ENCODE results near the gene MAMSTR. TPM values are rescaled to one million over a fixed set of nuclear protein-coding genes. Genes with fewer than 3 reads are reported as not detected.
"Not testable (repeated sequence)": the region's sequence is repeated elsewhere in the genome, so short reads cannot be mapped to it uniquely, and the experiment has no call there.

Gene MAMSTR
- total RNA-seq, 1 donor from 2014 or later, result 0.57 TPM

DNA sequence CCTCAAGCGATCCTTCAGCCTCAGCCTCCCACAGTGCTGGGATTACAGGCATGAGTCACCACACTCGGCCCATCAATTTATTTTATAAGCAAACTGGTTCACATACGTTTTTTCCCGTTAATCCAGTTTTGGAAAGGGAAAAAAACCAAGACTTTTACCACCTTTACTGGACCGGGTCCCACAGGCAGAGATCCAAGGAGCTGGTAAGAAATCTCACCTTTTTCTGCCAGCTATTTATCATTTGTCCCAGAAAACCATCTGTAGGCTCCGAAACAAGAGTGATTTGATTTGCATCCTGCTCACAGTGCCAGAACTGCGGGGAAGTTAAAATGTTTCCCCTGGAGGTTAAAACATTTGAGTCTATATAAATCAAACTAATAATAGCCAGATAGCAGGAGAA lies 30.1 kb downstream of the MAMSTR start:
- Histone ChIP-seq H3K4me2 (ENCODE audit: low read length) (no peak overlapping the region), H3K9ac (ENCODE audit: low read length) (no peak overlapping the region), H3K36me3 (ENCODE audit: insufficient read depth, low read length) (no peaks in the 10 kb centered on the region), H3K9me3 (ENCODE audit: insufficient read depth, low read depth, low read length) (no peaks in the 10 kb centered on the region), H3K79me2 (ENCODE audit: insufficient read depth, low read length) (no peaks in the 10 kb centered on the region), H3K27me3 (ENCODE audit: insufficient read depth, low read length) (peaks cover 2% of the 10 kb centered on the region), H3K27ac (ENCODE audit: low read depth, low read length) (no peak overlapping the region), H2AFZ (ENCODE audit: low read depth, low read length) (no peak overlapping the region), H3K4me3 (ENCODE audit: insufficient read depth, low read depth, low read length) (no peak overlapping the region), H3K4me1 (ENCODE audit: insufficient read depth, low read length) (no peaks in the 10 kb centered on the region), H4K20me1 (ENCODE audit: insufficient read depth, low read length) (no peaks in the 10 kb centered on the region)
- Mint-ChIP-seq H3K4me3 (ENCODE audit: unreplicated experiment) (no peak overlapping the region), H3K27me3 (ENCODE audit: low read depth, unreplicated experiment) (peaks cover 8% of the 10 kb centered on the region), H3K36me3 (ENCODE audit: low read depth, unreplicated experiment) (peaks cover 2% of the 10 kb centered on the region), H3K4me1 (ENCODE audit: low read depth, unreplicated experiment) (no peaks in the 10 kb centered on the region), H3K9me3 (ENCODE audit: unreplicated experiment) (no peaks in the 10 kb centered on the region), H3K27ac (ENCODE audit: unreplicated experiment) (no peak overlapping the region)
- FAIRE-seq, result no peak
- DNase-seq (ENCODE audit: low read depth), result no peak
- no peak for TF ChIP-seq EZH2 (IDR thresholded peaks at IDR 0.05; ENCODE audit: insufficient read depth, low read length)
- TF ChIP-seq, protein P1, sequence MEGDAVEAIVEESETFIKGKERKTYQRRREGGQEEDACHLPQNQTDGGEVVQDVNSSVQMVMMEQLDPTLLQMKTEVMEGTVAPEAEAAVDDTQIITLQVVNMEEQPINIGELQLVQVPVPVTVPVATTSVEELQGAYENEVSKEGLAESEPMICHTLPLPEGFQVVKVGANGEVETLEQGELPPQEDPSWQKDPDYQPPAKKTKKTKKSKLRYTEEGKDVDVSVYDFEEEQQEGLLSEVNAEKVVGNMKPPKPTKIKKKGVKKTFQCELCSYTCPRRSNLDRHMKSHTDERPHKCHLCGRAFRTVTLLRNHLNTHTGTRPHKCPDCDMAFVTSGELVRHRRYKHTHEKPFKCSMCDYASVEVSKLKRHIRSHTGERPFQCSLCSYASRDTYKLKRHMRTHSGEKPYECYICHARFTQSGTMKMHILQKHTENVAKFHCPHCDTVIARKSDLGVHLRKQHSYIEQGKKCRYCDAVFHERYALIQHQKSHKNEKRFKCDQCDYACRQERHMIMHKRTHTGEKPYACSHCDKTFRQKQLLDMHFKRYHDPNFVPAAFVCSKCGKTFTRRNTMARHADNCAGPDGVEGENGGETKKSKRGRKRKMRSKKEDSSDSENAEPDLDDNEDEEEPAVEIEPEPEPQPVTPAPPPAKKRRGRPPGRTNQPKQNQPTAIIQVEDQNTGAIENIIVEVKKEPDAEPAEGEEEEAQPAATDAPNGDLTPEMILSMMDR (IDR thresholded peaks at IDR 0.05; ENCODE audit: insufficient read depth, low read depth, low read length), result no peak

DNA sequence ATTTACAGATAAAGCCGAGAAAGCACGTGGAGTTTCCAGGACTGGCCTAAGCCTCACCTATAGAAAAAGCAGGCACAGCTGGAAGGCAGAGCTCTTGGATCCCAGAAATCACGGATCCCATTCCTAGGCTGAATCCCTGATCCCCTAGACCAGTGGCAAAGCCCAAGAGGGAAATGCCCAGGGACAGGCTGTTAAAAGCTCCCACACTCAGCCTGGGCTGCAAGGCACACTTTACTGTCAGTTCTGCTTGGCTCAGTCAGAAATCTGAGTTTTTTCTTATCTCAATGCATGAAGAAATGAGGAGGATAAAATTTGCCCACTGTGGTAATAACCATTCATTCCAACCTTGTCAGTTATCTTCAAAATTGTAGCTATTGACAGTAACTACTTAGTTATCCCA lies 31.7 kb downstream of the MAMSTR start:
- H2AFZ ChIP-seq (ENCODE audit: low read depth, low read length), result no peak overlapping the region
- H3K9me3 Mint-ChIP-seq (ENCODE audit: unreplicated experiment), result no peaks in the 10 kb centered on the region
- H3K27ac ChIP-seq (ENCODE audit: low read depth, low read length), result no peak overlapping the region
- H4K20me1 ChIP-seq (ENCODE audit: insufficient read depth, low read length), result no peaks in the 10 kb centered on the region
- no peak overlapping the region for H3K9ac ChIP-seq (ENCODE audit: low read length)
- FAIRE-seq (no peak), DNase-seq (ENCODE audit: low read depth) (no peak)
- H3K4me3 Mint-ChIP-seq (ENCODE audit: unreplicated experiment), result no peak overlapping the region
- no peaks in the 10 kb centered on the region for H3K36me3 Mint-ChIP-seq (ENCODE audit: low read depth, unreplicated experiment)
- no peaks in the 10 kb centered on the region for H3K4me1 Mint-ChIP-seq (ENCODE audit: low read depth, unreplicated experiment)
- H3K4me1 ChIP-seq (ENCODE audit: insufficient read depth, low read length), result no peaks in the 10 kb centered on the region
- no peaks in the 10 kb centered on the region for H3K79me2 ChIP-seq (ENCODE audit: insufficient read depth, low read length)
- H3K36me3 ChIP-seq (ENCODE audit: insufficient read depth, low read length), result no peaks in the 10 kb centered on the region
- no peak for TF ChIP-seq EZH2 (IDR thresholded peaks at IDR 0.05; ENCODE audit: insufficient read depth, low read length)
- TF ChIP-seq, protein P1 (IDR thresholded peaks at IDR 0.05; ENCODE audit: insufficient read depth, low read depth, low read length), result no peak
- no peak overlapping the region for H3K27ac Mint-ChIP-seq (ENCODE audit: unreplicated experiment)
- no peaks in the 10 kb centered on the region for H3K9me3 ChIP-seq (ENCODE audit: insufficient read depth, low read depth, low read length)
- no peak overlapping the region for H3K4me2 ChIP-seq (ENCODE audit: low read length)
- peaks cover 7% of the 10 kb centered on the region for H3K27me3 Mint-ChIP-seq (ENCODE audit: low read depth, unreplicated experiment)
- peaks cover 7% of the 10 kb centered on the region for H3K27me3 ChIP-seq (ENCODE audit: insufficient read depth, low read length)
- no peak overlapping the region for H3K4me3 ChIP-seq (ENCODE audit: insufficient read depth, low read depth, low read length)

DNA sequence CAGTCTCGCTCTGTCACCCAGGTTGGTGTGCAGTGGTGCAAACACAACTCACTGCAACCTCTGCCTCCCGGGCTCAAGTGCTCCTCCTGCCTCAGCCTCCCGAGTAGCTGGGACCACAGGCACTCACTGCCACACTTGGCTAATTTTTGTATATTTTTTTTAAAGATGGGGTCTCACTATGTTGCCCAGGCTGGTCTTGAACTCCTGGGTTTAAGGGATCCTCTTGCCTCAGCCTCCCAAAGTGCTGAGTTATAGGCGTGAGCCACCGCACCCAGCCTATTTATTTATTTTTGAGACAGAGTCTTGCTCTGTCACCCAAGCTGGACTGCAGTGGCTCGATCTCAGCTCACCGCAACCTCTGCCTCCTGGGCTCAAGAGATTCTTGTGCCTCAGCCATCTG lies 32.9 kb downstream of the MAMSTR start:
- not testable (repeated sequence) for DNase-seq (ENCODE audit: low read depth)

More for the DNA sequence above, 32.9 kb downstream of the MAMSTR start:
- not testable (repeated sequence) for H3K4me3 ChIP-seq (ENCODE audit: insufficient read depth, low read depth, low read length); FAIRE-seq; H3K4me1 Mint-ChIP-seq (ENCODE audit: low read depth, unreplicated experiment); H3K4me1 ChIP-seq (ENCODE audit: insufficient read depth, low read length); H3K79me2 ChIP-seq (ENCODE audit: insufficient read depth, low read length); H3K27ac ChIP-seq (ENCODE audit: low read depth, low read length); H4K20me1 ChIP-seq (ENCODE audit: insufficient read depth, low read length); H3K27me3 Mint-ChIP-seq (ENCODE audit: low read depth, unreplicated experiment); H3K9ac ChIP-seq (ENCODE audit: low read length); H3K36me3 Mint-ChIP-seq (ENCODE audit: low read depth, unreplicated experiment); H3K27me3 ChIP-seq (ENCODE audit: insufficient read depth, low read length); H3K9me3 Mint-ChIP-seq (ENCODE audit: unreplicated experiment); H3K4me2 ChIP-seq (ENCODE audit: low read length); H3K9me3 ChIP-seq (ENCODE audit: insufficient read depth, low read depth, low read length); H3K36me3 ChIP-seq (ENCODE audit: insufficient read depth, low read length); H3K27ac Mint-ChIP-seq (ENCODE audit: unreplicated experiment); H3K4me3 Mint-ChIP-seq (ENCODE audit: unreplicated experiment); H2AFZ ChIP-seq (ENCODE audit: low read depth, low read length)
